K562 (cell line): Measurements from ENCODE around the gene SMIM29. TPM values are rescaled to one million over a fixed set of nuclear protein-coding genes. Genes with fewer than 3 reads are reported as not detected.

Source experiments
- CEBPG ChIP-seq, 3 experiments: fragments of 200-800 bp in 1 of 3; sonication (Bioruptor generic) in 1 of 3; sonication (generic) in 1 of 3; formaldehyde crosslinking in 1 of 3; IDR thresholded peaks in 2 of 3; conservative IDR thresholded peaks in 1 of 3; 2 replicates each; pipeline versions ENCODE4 v1.6.1 to v1.8.0; 2016 to 2022; ENCODE audit warnings: missing compliant biosample characterization in 2 of 3, missing genetic modification characterization in 2 of 3, mild to moderate bottlenecking in 1 of 3, missing genetic modification reagents in 1 of 3
- CTBP1 ChIP-seq: fragments of 450-650 bp; IDR thresholded peaks from 2 replicates; pipeline ENCODE4 v1.6.1; 2016; ENCODE audit warnings: borderline replicate concordance
- ETV5 ChIP-seq: sonication (generic); formaldehyde crosslinking; IDR thresholded peaks from 2 replicates; pipeline ENCODE4 v1.4.0; 2020; ENCODE audit warnings: low read depth, mild to moderate bottlenecking, missing genetic modification reagents
- FOXK1 ChIP-seq: sonication (generic); formaldehyde crosslinking; IDR thresholded peaks from 2 replicates; pipeline ENCODE4 v1.8.0; 2022; ENCODE audit warnings: missing genetic modification reagents, mild to moderate bottlenecking, borderline replicate concordance
- HBP1 ChIP-seq: fragments of 450-650 bp; formaldehyde crosslinking; IDR thresholded peaks from 2 replicates; pipeline ENCODE4 v1.4.0; 2022; ENCODE audit warnings: missing genetic modification characterization
- MAFK ChIP-seq: IDR thresholded peaks from 2 replicates; pipeline ENCODE4 v1.6.1; 2011; ENCODE audit warnings: low read length, improper control_type of control experiment
- NR0B1 ChIP-seq: fragments of 450-650 bp; IDR thresholded peaks from one replicate; pipeline ENCODE4 v1.6.1; 2018; ENCODE audit warnings: mild to moderate bottlenecking, moderate library complexity; ENCODE audit not compliant: partially characterized antibody
- NR2C1 ChIP-seq, 2 experiments: fragments of 450-650 bp; IDR thresholded peaks; 2 replicates each; pipeline ENCODE4 v1.6.1; 2017; ENCODE audit warnings: mild to moderate bottlenecking in 2 of 2, antibody characterized with exemption in 1 of 2, inconsistent platforms in 1 of 2, missing compliant biosample characterization in 1 of 2, missing genetic modification characterization in 1 of 2
- SUPT5H ChIP-seq: fragments of 450-650 bp; IDR thresholded peaks from 2 replicates; pipeline ENCODE4 v1.6.1; 2016
- TCF7 ChIP-seq: sonication (generic); IDR thresholded peaks from 2 replicates; pipeline ENCODE4 v1.6.1; 2016; ENCODE audit warnings: antibody characterized with exemption, borderline replicate concordance
- TFE3 ChIP-seq: fragments of 450-650 bp; formaldehyde crosslinking; IDR thresholded peaks from 2 replicates; pipeline ENCODE4 v1.4.0; 2020; ENCODE audit warnings: mild to moderate bottlenecking, mixed read lengths
- TSHZ1 ChIP-seq: fragments of 250-450 bp; sonication (Bioruptor Pico); IDR thresholded peaks from 2 replicates; pipeline ENCODE4 v1.4.0; 2020; ENCODE audit warnings: mild to moderate bottlenecking, moderate library complexity
- ZBTB49 ChIP-seq: sonication (generic); formaldehyde crosslinking; IDR thresholded peaks from 2 replicates; pipeline ENCODE4 v1.8.0; 2022; ENCODE audit warnings: missing genetic modification reagents, mild to moderate bottlenecking, borderline replicate concordance
- ZNF239 ChIP-seq: fragments of 250-450 bp; sonication (Bioruptor Pico); IDR thresholded peaks from 2 replicates; pipeline ENCODE4 v1.4.0; 2020; ENCODE audit warnings: mild to moderate bottlenecking
- ZNF408 ChIP-seq: fragments of 250-450 bp; sonication (Bioruptor Pico); IDR thresholded peaks from 2 replicates; pipeline ENCODE4 v1.4.0; 2020; ENCODE audit warnings: low read depth, mild to moderate bottlenecking, moderate library complexity
- polyA plus RNA-seq, 8 experiments: library from polyadenylated mRNA; depleted of rRNA in 4 of 8; stranded (reverse) in 5 of 8; unstranded in 3 of 8; fragments of >200 nt; fragmentation: Nextera tagmentation in 2 of 8; fragmentation: Illumina TruSeq in 1 of 8; extraction: Ambion mirVana in 2 of 8; extraction: Trizol in 1 of 8; gene quantifications; 2 replicates each; pipeline versions ENCODE4 v1.2.1 to v1.2.3, GENCODE V29; 2011 to 2014; ENCODE audit warnings: inconsistent platforms in 1 of 8, missing spikeins in 1 of 8
- total RNA-seq, 7 experiments: library from RNA; depleted of rRNA in 6 of 7; stranded (reverse); fragments of >200 nt in 6 of 7; fragmentation: Illumina TruSeq in 2 of 7; extraction: Trizol in 2 of 7; gene quantifications; 2 replicates each; pipeline versions ENCODE4 v1.2.1 to v1.2.3, GENCODE V29; 2011 to 2021; ENCODE audit warnings: low replicate concordance in 1 of 7

The SMIM29 gene
- total and polyA plus RNA-seq, 9 of the 15 experiments (the other 6 are each of a cell fraction or from before 2014, with no cell fraction given) = 6.5 to 36.7 (median 20.9) TPM

GRCh38 chr6:34235307-34236130 lies 13.3 kb downstream of the SMIM29 start (continued):
- TF ChIP-seq CEBPG (CRISPR knock-in tag; IDR thresholded peaks at IDR 0.05) = peak; percentile 8; the same call in 1 of the 2 replicates
- 0 out of 4 replicates have a peak, but pooled peaks of 1 of the 2 experiments have one; percentile 30 for TF ChIP-seq CEBPG (tag; conservative IDR thresholded peaks at IDR 0.05 in 1 of 2, IDR thresholded peaks at IDR 0.05 in 1 of 2)
- TF ChIP-seq TFE3 (CRISPR knock-in tag) = no peak
- TF ChIP-seq ETV5 (CRISPR knock-in tag) = no peak
- TF ChIP-seq ZNF408 (CRISPR knock-in tag) = no peak
- no peak for TF ChIP-seq TSHZ1
- TF ChIP-seq SUPT5H = no peak; the same call in none of the 2 replicates
- no peak for TF ChIP-seq ZNF239 (CRISPR knock-in tag)
- 0 out of 2 replicates have a peak, but pooled peaks have one; percentile 73 for TF ChIP-seq HBP1 (CRISPR knock-in tag)
- no peak for TF ChIP-seq FOXK1 (CRISPR knock-in tag)
- TF ChIP-seq NR0B1 = no peak
- no peak for TF ChIP-seq ZBTB49 (CRISPR knock-in tag)
- no peak for TF ChIP-seq MAFK
- no peak for TF ChIP-seq TCF7
- TF ChIP-seq NR2C1 (IDR thresholded peaks at IDR 0.05) = no peak
- no peak for TF ChIP-seq NR2C1 (tag; IDR thresholded peaks at IDR 0.05)
- TF ChIP-seq CTBP1 = peak; percentile 59
